ENCODE results near the gene POLDIP3.
"Not testable (repeated sequence)": the region's sequence is repeated elsewhere in the genome, so short reads cannot be mapped to it uniquely, and the experiment has no call there.

Gene POLDIP3

GRCh38 chr22:42544686-42545085, 70.0 kb downstream of the POLDIP3 start:
- TF ChIP-seq, protein P1, sequence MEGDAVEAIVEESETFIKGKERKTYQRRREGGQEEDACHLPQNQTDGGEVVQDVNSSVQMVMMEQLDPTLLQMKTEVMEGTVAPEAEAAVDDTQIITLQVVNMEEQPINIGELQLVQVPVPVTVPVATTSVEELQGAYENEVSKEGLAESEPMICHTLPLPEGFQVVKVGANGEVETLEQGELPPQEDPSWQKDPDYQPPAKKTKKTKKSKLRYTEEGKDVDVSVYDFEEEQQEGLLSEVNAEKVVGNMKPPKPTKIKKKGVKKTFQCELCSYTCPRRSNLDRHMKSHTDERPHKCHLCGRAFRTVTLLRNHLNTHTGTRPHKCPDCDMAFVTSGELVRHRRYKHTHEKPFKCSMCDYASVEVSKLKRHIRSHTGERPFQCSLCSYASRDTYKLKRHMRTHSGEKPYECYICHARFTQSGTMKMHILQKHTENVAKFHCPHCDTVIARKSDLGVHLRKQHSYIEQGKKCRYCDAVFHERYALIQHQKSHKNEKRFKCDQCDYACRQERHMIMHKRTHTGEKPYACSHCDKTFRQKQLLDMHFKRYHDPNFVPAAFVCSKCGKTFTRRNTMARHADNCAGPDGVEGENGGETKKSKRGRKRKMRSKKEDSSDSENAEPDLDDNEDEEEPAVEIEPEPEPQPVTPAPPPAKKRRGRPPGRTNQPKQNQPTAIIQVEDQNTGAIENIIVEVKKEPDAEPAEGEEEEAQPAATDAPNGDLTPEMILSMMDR (IDR thresholded peaks at IDR 0.05; ENCODE audit: low read length), result no peak
- no peak for TF ChIP-seq EZH2phosphoT487 (IDR thresholded peaks at IDR 0.05; ENCODE audit: low read length)
- no peak for TF ChIP-seq EZH2 (optimal IDR thresholded peaks at IDR 0.05; ENCODE audit: low read depth, low read length)
- Histone ChIP-seq H3K27me3 (replicated peaks; ENCODE audit: insufficient read depth, low read length) (peaks cover 90% of the 10 kb centered on the region), H3K4me2 (ENCODE audit: low read depth, low read length) (no peak overlapping the region), H3K79me2 (ENCODE audit: low read length) (no peaks in the 10 kb centered on the region), H4K20me1 (ENCODE audit: insufficient read depth, low read length) (no peaks in the 10 kb centered on the region), H3F3A (ENCODE audit: insufficient read depth, low read length) (no peaks in the 10 kb centered on the region), H3K9me3 (replicated peaks; ENCODE audit: insufficient read depth, low read length) (no peaks in the 10 kb centered on the region), H3K36me3 (replicated peaks; ENCODE audit: insufficient read depth, low read length) (no peaks in the 10 kb centered on the region), H3K4me1 (ENCODE audit: low read length) (no peaks in the 10 kb centered on the region), H3K9me2 (replicated peaks; ENCODE audit: insufficient read depth, low read length) (no peaks in the 10 kb centered on the region), H3K27ac (ENCODE audit: low read length) (no peak overlapping the region), H2AFZ (ENCODE audit: low read length) (no peak overlapping the region), H3K9ac (ENCODE audit: low read length) (no peak overlapping the region), H3K4me3 (ENCODE audit: low read length) (no peak overlapping the region)
- DNase-seq, result no peak

- not testable (repeated sequence) for DNase-seq; H3K79me2 ChIP-seq (ENCODE audit: low read length); H4K20me1 ChIP-seq (ENCODE audit: insufficient read depth, low read length); H3K27ac ChIP-seq (ENCODE audit: low read length); H3K36me3 ChIP-seq (replicated peaks; ENCODE audit: insufficient read depth, low read length); H2AFZ ChIP-seq (ENCODE audit: low read length); H3K9me2 ChIP-seq (replicated peaks; ENCODE audit: insufficient read depth, low read length); H3K9ac ChIP-seq (ENCODE audit: low read length); H3K9me3 ChIP-seq (replicated peaks; ENCODE audit: insufficient read depth, low read length); H3K4me3 ChIP-seq (ENCODE audit: low read length); H3K4me2 ChIP-seq (ENCODE audit: low read depth, low read length)
- Histone ChIP-seq H3K27me3 (replicated peaks; ENCODE audit: insufficient read depth, low read length) (peaks cover 77% of the 10 kb centered on the region), H3F3A (ENCODE audit: insufficient read depth, low read length) (peaks cover 12% of the 10 kb centered on the region), H3K4me1 (ENCODE audit: low read length) (peaks cover 17% of the 10 kb centered on the region)
These were observed 75.4 kb downstream of the POLDIP3 start for GRCh38 chr22:42539236-42539771.

- peaks cover 24% of the 10 kb centered on the region for H3F3A ChIP-seq (ENCODE audit: insufficient read depth, low read length)
- not testable (repeated sequence) for H3K9me2 ChIP-seq (replicated peaks; ENCODE audit: insufficient read depth, low read length); H3K79me2 ChIP-seq (ENCODE audit: low read length); H3K36me3 ChIP-seq (replicated peaks; ENCODE audit: insufficient read depth, low read length); H2AFZ ChIP-seq (ENCODE audit: low read length); H3K9me3 ChIP-seq (replicated peaks; ENCODE audit: insufficient read depth, low read length); DNase-seq; H3K9ac ChIP-seq (ENCODE audit: low read length)
- H4K20me1 ChIP-seq (ENCODE audit: insufficient read depth, low read length), result peaks cover 11% of the 10 kb centered on the region; the same call in 1 of the 2 replicates
- H3K4me3 ChIP-seq (ENCODE audit: low read length), result peak overlapping the region; percentile 15; the same call in 1 of the 2 replicates
- peak overlapping the region; percentile 30; the same call in 1 of the 2 replicates for H3K27ac ChIP-seq (ENCODE audit: low read length)
- H3K4me2 ChIP-seq (ENCODE audit: low read depth, low read length), result peak overlapping the region; percentile 61; the same call in 1 of the 2 replicates
- peaks cover 26% of the 10 kb centered on the region for H3K4me1 ChIP-seq (ENCODE audit: low read length)
- H3K27me3 ChIP-seq (replicated peaks; ENCODE audit: insufficient read depth, low read length), result peaks cover 71% of the 10 kb centered on the region
These were observed 77.4 kb downstream of the POLDIP3 start for GRCh38 chr22:42537199-42537831.

GRCh38 chr22:42536634-42537033, 78.0 kb downstream of the POLDIP3 start:
- not testable (repeated sequence) for H3K27ac ChIP-seq (ENCODE audit: low read length); DNase-seq; H3K9ac ChIP-seq (ENCODE audit: low read length); H3K79me2 ChIP-seq (ENCODE audit: low read length); H3K36me3 ChIP-seq (replicated peaks; ENCODE audit: insufficient read depth, low read length); H3K9me2 ChIP-seq (replicated peaks; ENCODE audit: insufficient read depth, low read length); H3K9me3 ChIP-seq (replicated peaks; ENCODE audit: insufficient read depth, low read length); H3K4me3 ChIP-seq (ENCODE audit: low read length); H2AFZ ChIP-seq (ENCODE audit: low read length)
- Histone ChIP-seq H3K4me2 (ENCODE audit: low read depth, low read length) (peak overlapping the region; percentile 61; the same call in 1 of the 2 replicates), H3K4me1 (ENCODE audit: low read length) (peaks cover 28% of the 10 kb centered on the region), H3F3A (ENCODE audit: insufficient read depth, low read length) (peaks cover 25% of the 10 kb centered on the region), H4K20me1 (ENCODE audit: insufficient read depth, low read length) (peaks cover 15% of the 10 kb centered on the region), H3K27me3 (replicated peaks; ENCODE audit: insufficient read depth, low read length) (peaks cover 73% of the 10 kb centered on the region)

All from MM.1S (cell line).